ENCODE measurements around the gene MAP4K1. TPM values are rescaled to one million over a fixed set of nuclear protein-coding genes. Genes with fewer than 3 reads are reported as not detected.

The MAP4K1 gene
- 0.43 and 3.1 TPM in 2 replicates for total RNA-seq

- H3K4me3 ChIP-seq (ENCODE audit: low read depth, low read length): peak within 1 kb of the TSS; percentile 99
- TF ChIP-seq CTCF (conservative IDR thresholded peaks at IDR 0.05; ENCODE audit: low read depth, low read length): no peak
- DNase-seq (ENCODE audit: low read depth): no peak
Observed at GRCh38 chr19:38617764-38618589, at the start of gene MAP4K1. Gene MAP4K1, minus strand, starts transcription at chr19:38617953. Its CDS starts 58 bp downstream, at chr19:38617895.

GRCh38 chr19:38666663-38667511, 49.1 kb upstream of the MAP4K1 start:
- H3K4me3 ChIP-seq (ENCODE audit: low read depth, low read length): no peak overlapping the region
- no peak for DNase-seq (ENCODE audit: low read depth)
- TF ChIP-seq CTCF (conservative IDR thresholded peaks at IDR 0.05; ENCODE audit: low read depth, low read length): no peak

- no peak for TF ChIP-seq CTCF (conservative IDR thresholded peaks at IDR 0.05; ENCODE audit: low read depth, low read length)
- DNase-seq (ENCODE audit: low read depth): no peak
- no peak overlapping the region for H3K4me3 ChIP-seq (ENCODE audit: low read depth, low read length)
Observed at GRCh38 chr19:38665950-38666662, 48.4 kb upstream of the MAP4K1 start.

GRCh38 chr19:38665219-38665931, 47.6 kb upstream of the MAP4K1 start:
- DNase-seq (ENCODE audit: low read depth): no peak
- H3K4me3 ChIP-seq (ENCODE audit: low read depth, low read length): no peak overlapping the region
- no peak for TF ChIP-seq CTCF (conservative IDR thresholded peaks at IDR 0.05; ENCODE audit: low read depth, low read length)

- DNase-seq (ENCODE audit: low read depth): no peak
- no peak for TF ChIP-seq CTCF (conservative IDR thresholded peaks at IDR 0.05; ENCODE audit: low read depth, low read length)
- H3K4me3 ChIP-seq (ENCODE audit: low read depth, low read length): no peak overlapping the region
Observed at GRCh38 chr19:38664503-38665211, 46.9 kb upstream of the MAP4K1 start.
